Activated CD8-positive, alpha-beta T cell treated with anti-CD3 and anti-CD28 coated beads for 36 hours (primary cell): ENCODE measurements around the gene FAM83F. TPM values are rescaled to one million over a fixed set of nuclear protein-coding genes. Genes with fewer than 3 reads are reported as not detected.

Experiments
- ATAC-seq: fragments of 200-7000 bp; cut with Tn5 transposase; one replicate; pipeline ENCODE4 v1.10.0; 2021; ENCODE audit warnings: mild to moderate bottlenecking, moderate library complexity
- CTCF ChIA-PET: fragments of 350-600 bp; sonication (Branson Sonifier 250); formaldehyde crosslinking; loops from one replicate; lab custom pipeline; 2021; ENCODE audit warnings: antibody characterized with exemption; lab: Charles Lee
- POLR2A ChIA-PET: fragments of 350-600 bp; sonication (Branson Sonifier 250); formaldehyde crosslinking; loops from one replicate; lab custom pipeline; 2021; ENCODE audit warnings: antibody characterized with exemption; lab: Charles Lee
- DNase-seq: peaks from one replicate; pipeline ENCODE4 v3.0.0-alpha.2; 2020
- H3K27ac Mint-ChIP-seq: one replicate; pipeline ENCODE4 v1.8.0; 2021; ENCODE audit warnings: mild to moderate bottlenecking, mixed read lengths
- H3K27me3 Mint-ChIP-seq: one replicate; pipeline ENCODE4 v1.8.0; 2021; ENCODE audit warnings: mixed read lengths
- H3K36me3 Mint-ChIP-seq: one replicate; pipeline ENCODE4 v1.8.0; 2021; ENCODE audit warnings: low read depth, mixed read lengths
- H3K4me1 Mint-ChIP-seq: one replicate; pipeline ENCODE4 v1.8.0; 2021; ENCODE audit warnings: low read depth, mixed read lengths
- H3K4me3 Mint-ChIP-seq: one replicate; pipeline ENCODE4 v1.8.0; 2021; ENCODE audit warnings: mild to moderate bottlenecking, moderate library complexity, mixed read lengths
- H3K9me3 Mint-ChIP-seq: one replicate; pipeline ENCODE4 v1.8.0; 2021; ENCODE audit warnings: mixed read lengths
- intact Hi-C: fragments of 100-400 bp; cut with micrococcal nuclease; formaldehyde crosslinking; loops from one replicate; pipeline ENCODE4 v1.10.0; 2022
- total RNA-seq, 2 experiments: library from RNA; stranded (reverse); gene quantifications; one replicate each; pipeline ENCODE4 v1.2.3, GENCODE V29; 2021
- TF ChIP-seq, protein P1 (sequence below): fragments of 200-600 bp; IDR thresholded peaks from one replicate; pipeline ENCODE4 v1.8.0; 2022; ENCODE audit warnings: antibody characterized with exemption, mild to moderate bottlenecking

FAM83F gene
- total RNA-seq, 2 experiments from 2014 or later, result 1.5 to 2.0 TPM

DNA sequence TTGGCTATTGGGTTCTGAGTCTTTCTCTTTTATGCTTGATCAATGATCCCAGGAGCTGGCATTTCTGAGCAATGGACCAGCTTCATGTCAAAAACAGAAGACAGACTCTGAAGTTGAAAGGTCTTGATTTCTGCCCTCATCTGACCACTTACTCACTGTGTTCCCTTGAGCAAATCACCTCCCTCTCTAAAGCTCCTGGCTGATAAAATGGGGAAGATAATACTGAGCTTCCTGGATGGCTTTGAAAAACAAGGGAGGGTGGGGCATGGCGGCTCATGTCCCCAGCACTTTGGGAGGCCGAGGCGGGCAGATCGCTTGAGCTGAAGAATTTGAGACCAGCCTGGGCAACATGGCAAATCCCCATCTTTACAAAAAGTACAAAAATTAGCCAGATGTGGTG, 6.4 kb downstream of the FAM83F start:
- H3K4me1 Mint-ChIP-seq, result peaks cover 1% of the 10 kb centered on the region
- ATAC-seq (no peak), DNase-seq (no peak)
- TF ChIP-seq, protein P1, sequence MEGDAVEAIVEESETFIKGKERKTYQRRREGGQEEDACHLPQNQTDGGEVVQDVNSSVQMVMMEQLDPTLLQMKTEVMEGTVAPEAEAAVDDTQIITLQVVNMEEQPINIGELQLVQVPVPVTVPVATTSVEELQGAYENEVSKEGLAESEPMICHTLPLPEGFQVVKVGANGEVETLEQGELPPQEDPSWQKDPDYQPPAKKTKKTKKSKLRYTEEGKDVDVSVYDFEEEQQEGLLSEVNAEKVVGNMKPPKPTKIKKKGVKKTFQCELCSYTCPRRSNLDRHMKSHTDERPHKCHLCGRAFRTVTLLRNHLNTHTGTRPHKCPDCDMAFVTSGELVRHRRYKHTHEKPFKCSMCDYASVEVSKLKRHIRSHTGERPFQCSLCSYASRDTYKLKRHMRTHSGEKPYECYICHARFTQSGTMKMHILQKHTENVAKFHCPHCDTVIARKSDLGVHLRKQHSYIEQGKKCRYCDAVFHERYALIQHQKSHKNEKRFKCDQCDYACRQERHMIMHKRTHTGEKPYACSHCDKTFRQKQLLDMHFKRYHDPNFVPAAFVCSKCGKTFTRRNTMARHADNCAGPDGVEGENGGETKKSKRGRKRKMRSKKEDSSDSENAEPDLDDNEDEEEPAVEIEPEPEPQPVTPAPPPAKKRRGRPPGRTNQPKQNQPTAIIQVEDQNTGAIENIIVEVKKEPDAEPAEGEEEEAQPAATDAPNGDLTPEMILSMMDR, result no peak
- no peak overlapping the region for H3K4me3 Mint-ChIP-seq
- CTCF ChIA-PET, result interaction anchor here (1.0 to 2.1 kb wide), 4 partner anchors 8 to 466 kb away, joined by 3 to 10 read pairs (median 7); no protein-coding TSS in a partner anchor
- no peaks in the 10 kb centered on the region for H3K36me3 Mint-ChIP-seq
- POLR2A ChIA-PET, result interaction anchor here (0.9 to 1.6 kb wide), 2 partner anchors 24 to 39 kb away, joined by 4 read pairs; no protein-coding TSS in a partner anchor
- intact Hi-C loops, result no loop called here
- H3K27me3 Mint-ChIP-seq, result peaks cover 4% of the 10 kb centered on the region
- no peak overlapping the region for H3K27ac Mint-ChIP-seq
- no peaks in the 10 kb centered on the region for H3K9me3 Mint-ChIP-seq

DNA sequence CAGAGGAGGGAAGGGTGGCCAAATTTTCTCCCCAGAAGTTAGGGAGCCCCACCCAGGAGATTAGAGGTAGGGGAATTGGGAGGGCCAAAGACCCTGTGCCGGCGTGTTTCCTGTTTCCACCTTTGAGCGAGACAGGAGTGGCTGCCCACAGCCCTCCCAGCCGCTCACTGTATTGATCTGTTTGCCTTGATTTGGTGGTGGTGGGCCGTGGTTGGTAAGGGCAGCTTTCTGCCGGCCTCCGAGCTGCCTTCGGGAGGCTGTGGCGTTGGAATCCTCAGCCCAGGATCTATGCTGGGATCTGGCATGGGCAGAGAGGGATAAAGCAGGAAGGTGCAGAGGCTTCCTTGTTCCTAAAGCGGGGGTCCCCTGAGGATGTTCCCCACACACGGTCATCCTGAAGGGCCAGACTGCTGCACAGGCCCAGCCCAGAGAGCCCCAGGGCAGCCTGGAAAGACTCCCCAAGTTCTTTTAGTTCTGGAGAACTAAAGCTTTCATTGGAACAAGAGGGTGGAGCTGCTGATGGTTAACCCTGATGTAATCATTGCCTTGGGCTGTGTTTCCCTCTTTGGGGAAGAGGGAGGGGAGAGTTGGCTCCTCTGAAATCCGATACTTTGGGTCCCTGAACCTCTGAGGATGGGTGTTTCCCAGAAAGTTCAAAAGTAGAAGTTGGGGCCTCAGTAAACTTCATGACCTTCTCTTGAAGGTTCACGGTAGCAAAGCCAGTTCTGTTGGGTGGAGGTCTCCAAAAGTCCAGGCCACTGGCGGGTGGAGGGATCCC, 7.2 kb downstream of the FAM83F start:
- no peak for ATAC-seq
- TF ChIP-seq, protein P1, result no peak
- Mint-ChIP-seq H3K9me3 (no peaks in the 10 kb centered on the region), H3K36me3 (no peaks in the 10 kb centered on the region), H3K4me3 (no peak overlapping the region), H3K27me3 (peaks cover 3% of the 10 kb centered on the region), H3K27ac (no peak overlapping the region), H3K4me1 (no peaks in the 10 kb centered on the region)
- ChIA-PET POLR2A (no interaction called here), CTCF (interaction anchor here (2.1 kb wide), 1 partner anchor 22 kb away, joined by 10 read pairs; no protein-coding TSS in a partner anchor)
- intact Hi-C loops, result no loop called here
- DNase-seq, result no peak

- ChIA-PET POLR2A (no interaction called here), CTCF (no interaction called here)
- H3K36me3 Mint-ChIP-seq, result no peaks in the 10 kb centered on the region
- no peak overlapping the region for H3K4me3 Mint-ChIP-seq
- intact Hi-C loops, result no loop called here
- ATAC-seq (no peak), DNase-seq (no peak)
- no peaks in the 10 kb centered on the region for H3K27me3 Mint-ChIP-seq
- no peak overlapping the region for H3K27ac Mint-ChIP-seq
- H3K9me3 Mint-ChIP-seq, result no peaks in the 10 kb centered on the region
- H3K4me1 Mint-ChIP-seq, result no peaks in the 10 kb centered on the region
- TF ChIP-seq, protein P1, result no peak
Observed at GRCh38 chr22:40002935-40003715, 8.4 kb downstream of the FAM83F start.

DNA sequence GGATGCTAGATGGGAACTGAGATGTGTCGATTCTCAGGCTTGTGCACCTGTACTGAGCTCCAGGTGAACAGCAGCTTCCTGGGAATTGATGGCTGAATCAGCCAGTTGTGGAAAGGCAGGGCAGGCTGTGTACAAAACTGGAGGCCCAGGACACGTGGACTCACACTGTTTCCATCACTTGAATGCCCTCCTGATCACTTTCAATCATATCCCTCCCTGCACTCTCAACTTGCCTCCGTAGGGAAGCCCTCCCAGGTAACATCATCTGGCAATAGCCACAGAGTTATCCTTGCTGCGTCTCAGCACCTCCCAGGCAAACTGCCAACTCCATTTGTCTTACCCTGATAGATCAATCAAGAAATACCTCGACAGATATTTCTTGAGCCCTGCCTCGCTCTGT, 10.1 kb downstream of the FAM83F start:
- ChIA-PET CTCF (interaction anchor here (3.1 kb wide), 1 partner anchor 20 kb away, joined by 13 read pairs; no protein-coding TSS in a partner anchor), POLR2A (no interaction called here)
- no peaks in the 10 kb centered on the region for H3K9me3 Mint-ChIP-seq
- H3K27me3 Mint-ChIP-seq, result peaks cover 4% of the 10 kb centered on the region
- TF ChIP-seq, protein P1, result no peak
- H3K4me1 Mint-ChIP-seq, result peaks cover 14% of the 10 kb centered on the region
- H3K4me3 Mint-ChIP-seq, result no peak overlapping the region
- intact Hi-C loops, result no loop called here
- H3K36me3 Mint-ChIP-seq, result no peaks in the 10 kb centered on the region
- no peak for DNase-seq
- H3K27ac Mint-ChIP-seq, result no peak overlapping the region
- no peak for ATAC-seq
